Measurements from ENCODE around the gene MAST4.

- TF ChIP-seq SOX13 (IDR thresholded peaks at IDR 0.05) (no peak), SOX13 (CRISPR knock-in tag; conservative IDR thresholded peaks at IDR 0.05 in 1 of 2, IDR thresholded peaks at IDR 0.05 in 1 of 2) (no peak), CTCF (CRISPR knock-in tag; IDR thresholded peaks at IDR 0.05) (no peak), NR2F6 (IDR thresholded peaks at IDR 0.05) (no peak), NR2F6 (CRISPR knock-in tag; IDR thresholded peaks at IDR 0.05) (no peak), CHCHD3 (CRISPR knock-in tag; IDR thresholded peaks at IDR 0.05) (no peak), YY1 (IDR thresholded peaks at IDR 0.05; ENCODE audit: insufficient read depth, insufficient replicate concordance, low read depth, low read length) (no peak), ZNF609 (CRISPR knock-in tag; IDR thresholded peaks at IDR 0.05; ENCODE audit: borderline replicate concordance) (no peak), ZBTB49 (CRISPR knock-in tag; IDR thresholded peaks at IDR 0.05; ENCODE audit: borderline replicate concordance) (no peak), SMC3 (IDR thresholded peaks at IDR 0.05; ENCODE audit: low read length) (no peak), ZNF101 (CRISPR knock-in tag; IDR thresholded peaks at IDR 0.05; ENCODE audit: borderline replicate concordance, low read depth) (no peak), SP1 (IDR thresholded peaks at IDR 0.05) (no peak), SP1 (CRISPR knock-in tag; IDR thresholded peaks at IDR 0.05) (no peak), ZC3H4 (CRISPR knock-in tag; IDR thresholded peaks at IDR 0.05; ENCODE audit: borderline replicate concordance) (no peak), ELK4 (CRISPR knock-in tag; IDR thresholded peaks at IDR 0.05; ENCODE audit: borderline replicate concordance) (no peak), JUND (CRISPR knock-in tag; IDR thresholded peaks at IDR 0.05) (no peak), ZNF281 (CRISPR knock-in tag; IDR thresholded peaks at IDR 0.05; ENCODE audit: borderline replicate concordance) (no peak)
These were observed 434.3 kb downstream of the MAST4 start for GRCh38 chr5:67030289-67031056.

All from HepG2 (cell line).